Subcutaneous adipose tissue (tissue), 4 donors: Measurements from ENCODE around the gene COA8. TPM values are rescaled to one million over a fixed set of nuclear protein-coding genes. Genes with fewer than 3 reads are reported as not detected.

Source experiments
- total RNA-seq, 4 donors: library from RNA; depleted of rRNA; stranded (reverse); fragments of >200 nt; gene quantifications; one replicate each; pipeline ENCODE4 v1.1.0, GENCODE V29; 2016
- TF ChIP-seq, protein P1 (sequence below): fragments of 450-650 bp; IDR thresholded peaks from one replicate; pipeline ENCODE4 v1.5.1; 2016; ENCODE audit warnings: low read depth, mild to moderate bottlenecking, control low read depth, antibody characterized with exemption, moderate library complexity

Gene COA8
- total RNA-seq, 4 donors from 2014 or later = 35.1 to 59.9 (median 49.2) TPM

GRCh38 chr14:103559766-103560165 lies 3.0 kb upstream of the COA8 start:
- TF ChIP-seq, protein P1, sequence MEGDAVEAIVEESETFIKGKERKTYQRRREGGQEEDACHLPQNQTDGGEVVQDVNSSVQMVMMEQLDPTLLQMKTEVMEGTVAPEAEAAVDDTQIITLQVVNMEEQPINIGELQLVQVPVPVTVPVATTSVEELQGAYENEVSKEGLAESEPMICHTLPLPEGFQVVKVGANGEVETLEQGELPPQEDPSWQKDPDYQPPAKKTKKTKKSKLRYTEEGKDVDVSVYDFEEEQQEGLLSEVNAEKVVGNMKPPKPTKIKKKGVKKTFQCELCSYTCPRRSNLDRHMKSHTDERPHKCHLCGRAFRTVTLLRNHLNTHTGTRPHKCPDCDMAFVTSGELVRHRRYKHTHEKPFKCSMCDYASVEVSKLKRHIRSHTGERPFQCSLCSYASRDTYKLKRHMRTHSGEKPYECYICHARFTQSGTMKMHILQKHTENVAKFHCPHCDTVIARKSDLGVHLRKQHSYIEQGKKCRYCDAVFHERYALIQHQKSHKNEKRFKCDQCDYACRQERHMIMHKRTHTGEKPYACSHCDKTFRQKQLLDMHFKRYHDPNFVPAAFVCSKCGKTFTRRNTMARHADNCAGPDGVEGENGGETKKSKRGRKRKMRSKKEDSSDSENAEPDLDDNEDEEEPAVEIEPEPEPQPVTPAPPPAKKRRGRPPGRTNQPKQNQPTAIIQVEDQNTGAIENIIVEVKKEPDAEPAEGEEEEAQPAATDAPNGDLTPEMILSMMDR = no peak

DNA sequence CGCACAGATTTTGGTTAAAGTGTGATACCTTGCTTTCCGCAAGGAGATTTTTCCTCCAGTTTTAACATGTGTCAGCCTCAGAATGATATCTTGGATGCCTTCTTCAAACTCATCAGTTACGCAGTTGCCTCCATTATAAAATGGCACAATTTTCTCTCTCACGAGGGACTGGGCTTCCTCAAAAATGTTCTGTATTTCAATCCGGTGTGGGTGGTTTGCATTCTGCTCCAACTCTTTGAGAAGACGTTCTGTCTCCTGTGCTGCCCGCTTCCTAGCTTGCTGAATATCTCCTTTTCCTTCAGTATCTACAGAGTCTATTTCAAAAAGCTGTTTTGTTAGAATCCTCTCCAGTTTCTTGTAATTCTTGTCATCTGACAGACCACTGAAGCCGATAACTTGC lies 2.1 kb upstream of the COA8 start:
- TF ChIP-seq, protein P1 = no peak

- TF ChIP-seq, protein P1 = no peak
These were observed 1.2 kb upstream of the COA8 start for GRCh38 chr14:103561381-103562178.

GRCh38 chr14:103562179-103562428 lies 656 bp upstream of the COA8 start:
- TF ChIP-seq, protein P1 = no peak

- TF ChIP-seq, protein P1 = no peak
These were observed 463 bp downstream of the COA8 start for GRCh38 chr14:103563226-103563620.

DNA sequence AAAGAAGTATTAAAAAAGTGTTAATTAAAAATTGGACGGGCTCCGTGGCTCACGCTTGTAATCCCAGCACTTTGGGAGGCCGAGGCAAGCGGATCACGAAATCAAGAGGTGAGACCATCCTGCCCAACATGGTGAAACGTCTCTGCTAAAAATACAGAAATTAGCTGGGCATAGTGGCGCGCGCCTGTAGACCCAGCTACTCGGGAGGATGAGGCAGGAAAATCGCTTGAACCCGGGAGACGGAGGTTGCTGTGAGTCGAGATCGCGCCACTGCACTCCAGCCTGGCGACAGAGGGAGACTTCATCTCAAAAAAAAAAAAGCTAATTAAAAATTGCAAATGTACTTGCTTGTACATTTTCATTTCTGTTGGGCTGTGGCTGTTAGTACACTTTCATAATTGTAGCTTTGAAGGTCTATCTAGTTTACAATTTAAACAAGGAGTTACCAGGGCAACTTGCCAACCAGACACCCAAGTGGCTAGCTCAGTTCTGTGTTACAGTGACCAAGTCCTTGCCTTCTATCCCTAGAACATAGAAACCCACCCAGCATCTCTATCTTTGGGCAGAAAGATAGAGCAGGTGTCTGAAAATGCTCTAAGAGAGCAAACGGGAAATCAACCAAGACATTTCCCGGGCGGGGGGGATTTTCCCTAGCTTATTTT lies 1.2 kb downstream of the COA8 start:
- TF ChIP-seq, protein P1 = no peak

GRCh38 chr14:103568952-103569351 lies 6.2 kb downstream of the COA8 start:
- TF ChIP-seq, protein P1 = no peak
